K562 (cell line): ENCODE data around the gene CLHC1. TPM values are rescaled to one million over a fixed set of nuclear protein-coding genes. Genes with fewer than 3 reads are reported as not detected.

Experiments used
- ARID3A ChIP-seq: IDR thresholded peaks from 2 replicates; pipeline ENCODE4 v1.6.1; 2012; ENCODE audit warnings: low read depth, low read length, improper control_type of control experiment, borderline replicate concordance
- CREB3 ChIP-seq: fragments of 450-650 bp; conservative IDR thresholded peaks from 2 replicates; pipeline ENCODE4 v1.6.1; 2016; ENCODE audit warnings: missing genetic modification characterization, low read depth, mild to moderate bottlenecking, missing compliant biosample characterization, moderate library complexity
- DIDO1 ChIP-seq: fragments of 450-650 bp; IDR thresholded peaks from 2 replicates; pipeline ENCODE4 v1.6.1; 2016; ENCODE audit warnings: low read depth, missing biosample characterization, missing genetic modification characterization
- MTA1 ChIP-seq: fragments of 450-650 bp; IDR thresholded peaks from 2 replicates; pipeline ENCODE4 v1.6.1; 2017; ENCODE audit warnings: borderline replicate concordance
- NUFIP1 ChIP-seq: fragments of 450-650 bp; IDR thresholded peaks from 2 replicates; pipeline ENCODE4 v1.6.1; 2018; ENCODE audit not compliant: partially characterized antibody
- RBFOX2 ChIP-seq: fragments of 200-400 bp; formaldehyde crosslinking; IDR thresholded peaks from 2 replicates; pipeline ENCODE4 v1.6.1; 2017; ENCODE audit warnings: low read depth, mild to moderate bottlenecking, low read length, moderate library complexity
- RBM22 ChIP-seq: fragments of 200-400 bp; formaldehyde crosslinking; IDR thresholded peaks from 2 replicates; pipeline ENCODE4 v1.6.1; 2018; ENCODE audit warnings: low read length, low read depth; ENCODE audit not compliant: poor library complexity, severe bottlenecking
- TBL1XR1 ChIP-seq, 2 experiments: IDR thresholded peaks; 2 replicates each; pipeline ENCODE4 v1.6.1; 2012; ENCODE audit warnings: improper control_type of control experiment in 2 of 2, low read length in 2 of 2, mild to moderate bottlenecking in 1 of 2
- TSC22D4 ChIP-seq: fragments of 450-650 bp; IDR thresholded peaks from 2 replicates; pipeline ENCODE4 v1.6.1; 2016; ENCODE audit warnings: missing genetic modification characterization, missing biosample characterization, control low read depth
- WHSC1 ChIP-seq: IDR thresholded peaks from one replicate; pipeline ENCODE4 v1.6.1; 2012; ENCODE audit warnings: low read length, control low read depth, inconsistent platforms
- ZBTB40 ChIP-seq, 2 experiments: fragments of 450-650 bp in 1 of 2; sonication (generic) in 1 of 2; formaldehyde crosslinking in 1 of 2; IDR thresholded peaks; 2 replicates each; pipeline versions ENCODE4 v1.7.1 to v1.9.0; 2016 to 2022; ENCODE audit warnings: inconsistent platforms in 1 of 2, mild to moderate bottlenecking in 1 of 2, missing genetic modification reagents in 1 of 2
- ZKSCAN1 ChIP-seq: fragments of 150-350 bp; IDR thresholded peaks from 2 replicates; pipeline ENCODE4 v1.6.1; 2016; ENCODE audit warnings: low read depth, low read length
- ZKSCAN3 ChIP-seq: fragments of 250-450 bp; sonication (Bioruptor Pico); IDR thresholded peaks from 2 replicates; pipeline ENCODE4 v1.4.0; 2020
- ZNF511 ChIP-seq: sonication (generic); formaldehyde crosslinking; IDR thresholded peaks from 2 replicates; pipeline ENCODE4 v1.8.0; 2022; ENCODE audit warnings: mild to moderate bottlenecking, missing genetic modification reagents
- polyA plus RNA-seq, 8 experiments: library from polyadenylated mRNA; depleted of rRNA in 4 of 8; stranded (reverse) in 5 of 8; unstranded in 3 of 8; fragments of >200 nt; fragmentation: Nextera tagmentation in 2 of 8; fragmentation: Illumina TruSeq in 1 of 8; extraction: Ambion mirVana in 2 of 8; extraction: Trizol in 1 of 8; gene quantifications; 2 replicates each; pipeline versions ENCODE4 v1.2.1 to v1.2.3, GENCODE V29; 2011 to 2014; ENCODE audit warnings: inconsistent platforms in 1 of 8, missing spikeins in 1 of 8
- total RNA-seq, 7 experiments: library from RNA; depleted of rRNA in 6 of 7; stranded (reverse); fragments of >200 nt in 6 of 7; fragmentation: Illumina TruSeq in 2 of 7; extraction: Trizol in 2 of 7; gene quantifications; 2 replicates each; pipeline versions ENCODE4 v1.2.1 to v1.2.3, GENCODE V29; 2011 to 2021; ENCODE audit warnings: low replicate concordance in 1 of 7

The CLHC1 gene
- total and polyA plus RNA-seq, 9 of the 15 experiments (the other 6 are each of a cell fraction or from before 2014, with no cell fraction given) = 3.7 to 14.3 (median 8.6) TPM

GRCh38 chr2:55140316-55141219, 91.5 kb downstream of the CLHC1 start (continued):
- TF ChIP-seq ZBTB40 (IDR thresholded peaks at IDR 0.05) = no peak
- no peak for TF ChIP-seq ZBTB40 (CRISPR knock-in tag; IDR thresholded peaks at IDR 0.05)
- TF ChIP-seq RBFOX2 = peak; percentile 49; the same call in 1 of the 2 replicates
- TF ChIP-seq ZNF511 (CRISPR knock-in tag) = no peak; the same call in 1 of the 2 replicates
- TF ChIP-seq ZKSCAN3 (CRISPR knock-in tag) = no peak
- no peak for TF ChIP-seq RBM22
- TF ChIP-seq ARID3A = peak; percentile 93
- TF ChIP-seq WHSC1 = no peak
- TF ChIP-seq DIDO1 = peak; percentile 41; the same call in 1 of the 2 replicates
- TF ChIP-seq ZKSCAN1 = peak; percentile 73
- peak; percentile 76 for TF ChIP-seq CREB3 (tag)
- peak; percentile 95 for TF ChIP-seq MTA1
- peak; percentile 79 for TF ChIP-seq NUFIP1
- peak; percentile 84 to 99; a peak in 3 of 4 replicates for TF ChIP-seq TBL1XR1 (IDR thresholded peaks at IDR 0.05; ENCODE audit: low read length in 2 of 2)
- 0 out of 2 replicates have a peak, but pooled peaks have one; percentile 45 for TF ChIP-seq TSC22D4 (tag)
